Astrocyte (in vitro differentiated cells and primary cell): ENCODE results near the gene TMEM9B. TPM values are rescaled to one million over a fixed set of nuclear protein-coding genes. Genes with fewer than 3 reads are reported as not detected.

Source experiments
- DNase-seq: peaks from one replicate; pipeline ENCODE4 v3.0.0-alpha.2; 2010; ENCODE audit warnings: low read depth
- FAIRE-seq: peaks from 2 replicates; lab custom pipeline; 2011; peaks lifted over from hg19 to GRCh38; lab: Jason Lieb, UNC
- H2AFZ ChIP-seq: 2 replicates; pipeline ENCODE4 v1.6.0; 2012; ENCODE audit warnings: low read depth, low read length, inconsistent platforms
- H3K27ac ChIP-seq: 2 replicates; pipeline ENCODE4 v1.5.1; 2011; ENCODE audit warnings: low read depth, low read length, inconsistent platforms
- H3K27me3 ChIP-seq: 2 replicates; pipeline ENCODE4 v1.6.0; 2011; ENCODE audit warnings: low read length, inconsistent platforms; ENCODE audit not compliant: insufficient read depth
- H3K36me3 ChIP-seq: 2 replicates; pipeline ENCODE4 v1.5.1; 2011; ENCODE audit warnings: low read length, inconsistent platforms; ENCODE audit not compliant: insufficient read depth
- H3K4me1 ChIP-seq: 2 replicates; pipeline ENCODE4 v1.5.1; 2011; ENCODE audit warnings: low read length, inconsistent platforms; ENCODE audit not compliant: insufficient read depth
- H3K4me2 ChIP-seq: 2 replicates; pipeline ENCODE4 v1.6.0; 2012; ENCODE audit warnings: low read length, inconsistent platforms
- H3K4me3 ChIP-seq: 2 replicates; pipeline ENCODE4 v1.5.1; 2011; ENCODE audit warnings: low read depth, mild to moderate bottlenecking, low read length, inconsistent platforms; ENCODE audit not compliant: insufficient read depth
- H3K79me2 ChIP-seq: 2 replicates; pipeline ENCODE4 v1.6.0; 2012; ENCODE audit warnings: mild to moderate bottlenecking, low read length, inconsistent platforms; ENCODE audit not compliant: insufficient read depth
- H3K9ac ChIP-seq: 2 replicates; pipeline ENCODE4 v1.6.0; 2012; ENCODE audit warnings: mild to moderate bottlenecking, low read length, inconsistent platforms
- H3K9me3 ChIP-seq: 2 replicates; pipeline ENCODE4 v1.5.1; 2012; ENCODE audit warnings: low read depth, mild to moderate bottlenecking, low read length, inconsistent platforms; ENCODE audit not compliant: insufficient read depth
- H4K20me1 ChIP-seq: 2 replicates; pipeline ENCODE4 v1.6.0; 2012; ENCODE audit warnings: low read length, inconsistent platforms; ENCODE audit not compliant: insufficient read depth
- H3K27ac Mint-ChIP-seq: one replicate; pipeline ENCODE4 v1.8.0; 2021; ENCODE audit warnings: mild to moderate bottlenecking, mixed read lengths; ENCODE audit not compliant: unreplicated experiment
- H3K27me3 Mint-ChIP-seq: one replicate; pipeline ENCODE4 v1.8.0; 2021; ENCODE audit warnings: low read depth, mixed read lengths; ENCODE audit not compliant: unreplicated experiment
- H3K36me3 Mint-ChIP-seq: one replicate; pipeline ENCODE4 v1.8.0; 2021; ENCODE audit warnings: low read depth, mixed read lengths; ENCODE audit not compliant: unreplicated experiment
- H3K4me1 Mint-ChIP-seq: one replicate; pipeline ENCODE4 v1.8.0; 2021; ENCODE audit warnings: low read depth, mixed read lengths; ENCODE audit not compliant: unreplicated experiment
- H3K4me3 Mint-ChIP-seq: one replicate; pipeline ENCODE4 v1.8.0; 2021; ENCODE audit warnings: mild to moderate bottlenecking, moderate library complexity, mixed read lengths; ENCODE audit not compliant: unreplicated experiment
- H3K9me3 Mint-ChIP-seq: one replicate; pipeline ENCODE4 v1.8.0; 2021; ENCODE audit warnings: mild to moderate bottlenecking, mixed read lengths; ENCODE audit not compliant: unreplicated experiment
- CTCF ChIP-seq: IDR thresholded peaks from 2 replicates; pipeline ENCODE4 v1.5.1; 2011; ENCODE audit warnings: low read depth, mild to moderate bottlenecking, inconsistent platforms, low read length, moderate library complexity; ENCODE audit not compliant: insufficient read depth
- EZH2 ChIP-seq: IDR thresholded peaks from 2 replicates; pipeline ENCODE4 v1.6.1; 2012; ENCODE audit warnings: mild to moderate bottlenecking, low read length, inconsistent platforms; ENCODE audit not compliant: insufficient read depth
- total RNA-seq: library from RNA; stranded (reverse); gene quantifications from 2 replicates; pipeline ENCODE4 v1.2.1, GENCODE V29; 2021

TMEM9B gene
- total RNA-seq, 1 donor from 2014 or later: 38.2 TPM

GRCh38 chr11:8913961-8914660 is 50.1 kb downstream of the TMEM9B start:
- peaks cover 59% of the 10 kb centered on the region for H3K4me1 Mint-ChIP-seq
- Histone ChIP-seq H2AFZ (no peak overlapping the region), H3K4me1 (peaks cover 52% of the 10 kb centered on the region), H3K27ac (peak overlapping the region; percentile 4), H3K9ac (peak overlapping the region; percentile 28), H3K4me2 (peak overlapping the region; percentile 67), H3K79me2 (peaks cover 28% of the 10 kb centered on the region), H3K36me3 (peaks cover 15% of the 10 kb centered on the region), H3K9me3 (no peaks in the 10 kb centered on the region), H3K4me3 (no peak overlapping the region), H4K20me1 (peaks cover 5% of the 10 kb centered on the region), H3K27me3 (no peaks in the 10 kb centered on the region)
- H3K9me3 Mint-ChIP-seq: no peaks in the 10 kb centered on the region
- no peak for FAIRE-seq
- peaks cover 3% of the 10 kb centered on the region for H3K36me3 Mint-ChIP-seq
- TF ChIP-seq EZH2: no peak
- peak; percentile 62 for TF ChIP-seq CTCF
- H3K27ac Mint-ChIP-seq: peak overlapping the region; percentile 38
- peak overlapping the region; percentile 77 for H3K4me3 Mint-ChIP-seq
- no peaks in the 10 kb centered on the region for H3K27me3 Mint-ChIP-seq
- peak; percentile 47 for DNase-seq

- H3K27ac Mint-ChIP-seq: peak within 1 kb of the TSS; percentile 83
- Histone ChIP-seq H3K79me2 (peaks cover 25% of the 10 kb centered on the region), H2AFZ (peak within 1 kb of the TSS; percentile 92), H3K4me3 (peak within 1 kb of the TSS; percentile 84), H3K27me3 (no peaks in the 10 kb centered on the region), H3K4me2 (peak within 1 kb of the TSS; percentile 95), H3K27ac (peak within 1 kb of the TSS; percentile 93), H3K9ac (peak within 1 kb of the TSS; percentile 94), H4K20me1 (no peaks in the 10 kb centered on the region), H3K4me1 (peaks cover 38% of the 10 kb centered on the region), H3K36me3 (peaks cover 2% of the 10 kb centered on the region), H3K9me3 (no peaks in the 10 kb centered on the region)
- no peaks in the 10 kb centered on the region for H3K36me3 Mint-ChIP-seq
- no peak for FAIRE-seq
- no peaks in the 10 kb centered on the region for H3K9me3 Mint-ChIP-seq
- H3K4me3 Mint-ChIP-seq: peak within 1 kb of the TSS; percentile 93
- peaks cover 48% of the 10 kb centered on the region for H3K4me1 Mint-ChIP-seq
- no peak for TF ChIP-seq CTCF
- TF ChIP-seq EZH2: no peak
- peak; percentile 90 for DNase-seq
- no peaks in the 10 kb centered on the region for H3K27me3 Mint-ChIP-seq
These were observed 53.0 kb downstream of the TMEM9B start, which contains the start of gene AKIP1 for GRCh38 chr11:8911029-8911823. AKIP1 (plus strand) TSS chr11:8911189; CDS start chr11:8911450, 261 bp downstream.
